AG04450 (cell line): ENCODE data around the gene FABP6. TPM values are rescaled to one million over a fixed set of nuclear protein-coding genes. Genes with fewer than 3 reads are reported as not detected.
"Not testable (repeated sequence)": the region's sequence is repeated elsewhere in the genome, so short reads cannot be mapped to it uniquely, and the experiment has no call there.

Source experiments
- CTCF ChIA-PET: fragments of 300-600, 350-600 bp; formaldehyde crosslinking; extraction: SDS; loops from one replicate; lab custom pipeline; 2022; ENCODE audit warnings: antibody characterized with exemption, inconsistent platforms; lab: Charles Lee
- POLR2A ChIA-PET: fragments of 350-600 bp; formaldehyde crosslinking; extraction: SDS; loops from one replicate; lab custom pipeline; 2021; ENCODE audit warnings: antibody characterized with exemption, inconsistent platforms; lab: Yijun Ruan, JAX
- DNase-seq: peaks from one replicate; pipeline ENCODE4 v3.0.0-alpha.2; 2011; ENCODE audit warnings: low read depth, low spot score
- H3K27ac ChIP-seq: one replicate; pipeline ENCODE4 v1.5.1; 2012; ENCODE audit warnings: low read depth, low read length, control low read depth
- H3K27me3 ChIP-seq: one replicate; pipeline ENCODE4 v1.6.0; 2012; ENCODE audit warnings: low read length; ENCODE audit not compliant: control insufficient read depth, insufficient read depth
- H3K4me3 ChIP-seq: 2 replicates; pipeline ENCODE4 v1.5.1; 2011; ENCODE audit warnings: mild to moderate bottlenecking, low read depth, low read length, control low read depth
- H3K9me3 ChIP-seq: 2 replicates; pipeline ENCODE4 v1.5.1; 2012; ENCODE audit warnings: low read length; ENCODE audit not compliant: control insufficient read depth, insufficient read depth
- CTCF ChIP-seq: IDR thresholded peaks from 2 replicates; pipeline ENCODE4 v1.5.1; 2011; ENCODE audit warnings: low read depth, low read length, control low read depth, inconsistent platforms
- polyA plus RNA-seq: library from polyadenylated mRNA; depleted of rRNA; stranded (reverse); fragments of >200 nt; gene quantifications from 2 replicates; pipeline ENCODE4 v1.2.3, GENCODE V29; 2011

Gene FABP6
- polyA plus RNA-seq, 1 experiment = not detected

GRCh38 chr5:160192424-160192823, 36.9 kb upstream of the FABP6 start:
- H3K4me3 ChIP-seq = no peak overlapping the region
- no peak for DNase-seq
- CTCF ChIA-PET = no interaction called here
- no peak overlapping the region for H3K27ac ChIP-seq
- no peaks in the 10 kb centered on the region for H3K9me3 ChIP-seq
- no peaks in the 10 kb centered on the region for H3K27me3 ChIP-seq
- POLR2A ChIA-PET = no interaction called here
- TF ChIP-seq CTCF = no peak

GRCh38 chr5:160193076-160193475, 36.2 kb upstream of the FABP6 start:
- H3K27me3 ChIP-seq, CTCF ChIA-PET, DNase-seq, H3K27ac ChIP-seq, POLR2A ChIA-PET, H3K9me3 ChIP-seq, H3K4me3 ChIP-seq: not testable (repeated sequence)

GRCh38 chr5:160193790-160194189, 35.5 kb upstream of the FABP6 start:
- DNase-seq, H3K4me3 ChIP-seq, CTCF ChIA-PET, H3K9me3 ChIP-seq, H3K27me3 ChIP-seq, H3K27ac ChIP-seq, POLR2A ChIA-PET: not testable (repeated sequence)

DNA sequence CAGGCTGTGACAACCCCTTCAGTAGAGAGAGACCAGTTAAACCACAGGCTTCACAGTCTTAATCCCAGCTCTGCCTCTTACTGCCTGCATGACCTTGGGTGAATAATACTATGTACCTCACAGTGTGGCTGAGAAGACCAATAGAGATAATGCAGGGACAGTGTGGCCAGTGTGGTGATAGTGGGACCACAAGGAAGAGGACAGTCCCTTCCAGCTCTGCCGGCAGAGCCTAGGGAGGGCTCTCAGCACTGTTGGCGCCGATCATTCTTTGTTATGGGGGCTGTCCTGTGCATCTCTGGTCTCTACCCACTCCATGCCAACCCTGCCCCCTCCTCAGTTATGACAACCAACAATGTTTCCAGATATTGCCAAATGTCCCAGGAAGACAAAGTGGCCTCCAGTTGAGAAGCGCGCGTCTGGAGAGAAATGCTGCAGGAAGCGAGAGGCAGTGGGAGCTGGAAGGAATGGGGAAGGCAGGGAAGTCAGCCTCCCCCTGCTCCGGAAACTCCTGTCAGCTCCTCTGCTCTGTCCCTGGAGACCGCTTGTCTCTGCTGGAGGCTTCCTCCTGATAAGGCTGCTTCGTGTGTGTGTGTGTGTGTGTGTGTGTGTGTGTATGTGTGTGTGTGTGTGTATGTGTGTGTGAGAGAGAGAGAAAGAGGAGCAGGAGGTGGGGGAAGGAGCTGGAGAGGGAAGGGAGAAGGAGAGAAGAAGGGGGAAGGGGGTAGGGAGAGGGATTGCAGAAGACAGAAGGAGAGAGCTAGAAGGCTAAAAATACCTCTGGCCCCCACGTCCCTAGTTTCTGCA, 31.8 kb upstream of the FABP6 start:
- H3K27me3 ChIP-seq = no peaks in the 10 kb centered on the region
- H3K4me3 ChIP-seq = no peak overlapping the region
- DNase-seq = no peak
- H3K9me3 ChIP-seq = no peaks in the 10 kb centered on the region
- H3K27ac ChIP-seq = no peak overlapping the region
- no peak for TF ChIP-seq CTCF
- POLR2A ChIA-PET = interaction anchor here (0.6 to 1.2 kb wide), 4 partner anchors 16 to 187 kb away, joined by 3 to 4 read pairs (median 3); partner anchors contain the start of gene PWWP2A
- CTCF ChIA-PET = interaction anchor here (0.6 to 7.2 kb wide), 13 partner anchors 13 to 310 kb away, joined by 3 to 73 read pairs (median 6); partner anchors contain the start of gene FAM200C

DNA sequence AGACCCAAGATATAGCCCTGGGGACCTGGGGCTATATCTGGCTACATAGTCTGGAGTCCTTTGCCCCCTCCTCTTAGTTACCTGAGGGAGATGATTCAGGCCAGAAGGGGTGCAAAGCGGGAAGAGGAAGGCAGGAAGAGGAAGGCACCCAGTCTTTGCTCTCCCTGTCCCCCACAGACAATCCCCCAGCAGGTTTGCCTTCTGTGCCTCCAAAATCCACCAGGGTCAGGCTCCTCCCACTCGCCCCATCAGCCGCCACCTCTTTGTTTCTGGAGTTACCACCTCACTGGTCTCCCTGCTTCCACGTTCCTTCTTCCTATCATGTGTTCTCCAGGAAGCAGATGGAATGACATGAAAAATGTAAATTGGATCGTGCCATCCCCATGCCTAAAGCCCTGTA, 31.2 kb upstream of the FABP6 start:
- Histone ChIP-seq H3K27ac (no peak overlapping the region), H3K27me3 (no peaks in the 10 kb centered on the region), H3K9me3 (no peaks in the 10 kb centered on the region), H3K4me3 (no peak overlapping the region)
- ChIA-PET CTCF (interaction anchor here (0.6 to 7.2 kb wide), 18 partner anchors 9 to 310 kb away, joined by 3 to 73 read pairs (median 4); partner anchors contain the start of gene FAM200C), POLR2A (interaction anchor here (0.6 to 1.2 kb wide), 4 partner anchors 16 to 186 kb away, joined by 3 to 4 read pairs (median 3); partner anchors contain the start of gene PWWP2A)
- DNase-seq = no peak
- no peak for TF ChIP-seq CTCF
